ENCODE data around the gene CAPN13. TPM values are rescaled to one million over a fixed set of nuclear protein-coding genes. Genes with fewer than 3 reads are reported as not detected.

CAPN13 gene
- total RNA-seq, 1 experiment from 2014 or later: 5.7 TPM

- H2AK5ac ChIP-seq (ENCODE audit: insufficient read length, low read length): no peak overlapping the region
- H4K20me1 ChIP-seq (ENCODE audit: control insufficient read depth, insufficient read depth, insufficient read length): no peaks in the 10 kb centered on the region
- no peak overlapping the region for H3T11ph ChIP-seq (ENCODE audit: low read length)
- no peak overlapping the region for H2AFZ ChIP-seq (ENCODE audit: low read length)
- peaks cover 2% of the 10 kb centered on the region; the same call in 1 of the 2 replicates for H3K27me3 Mint-ChIP-seq (ENCODE audit: low read depth)
- H3K4me1 ChIP-seq (ENCODE audit: insufficient read depth, low read length): no peaks in the 10 kb centered on the region
- no peak overlapping the region for H2BK5ac ChIP-seq (ENCODE audit: insufficient read length, low read length)
- H4K8ac ChIP-seq (replicated peaks; ENCODE audit: insufficient read length, low read depth, low read length): no peak overlapping the region
- DNase-seq: no peak
- no peak overlapping the region for H3K27ac ChIP-seq (ENCODE audit: insufficient read length, low read depth, low read length)
- H4K91ac ChIP-seq (ENCODE audit: insufficient read length, low read depth, low read length): no peak overlapping the region
- H3K14ac ChIP-seq (ENCODE audit: insufficient read depth, low read length): no peak overlapping the region
- no peak overlapping the region for H3K23ac ChIP-seq (ENCODE audit: insufficient read length, low read depth, low read length)
- H2BK120ac ChIP-seq (ENCODE audit: low read depth, low read length, poor library complexity, severe bottlenecking): no peak overlapping the region
- H3K18ac ChIP-seq (ENCODE audit: insufficient read length, low read depth, low read length): no peak overlapping the region
- TF ChIP-seq CTCF (conservative IDR thresholded peaks at IDR 0.05): no peak
- no peaks in the 10 kb centered on the region for H3K23me2 ChIP-seq (ENCODE audit: insufficient read length, low read depth, low read length, poor library complexity, severe bottlenecking)
- no peaks in the 10 kb centered on the region for H3K27me3 ChIP-seq (ENCODE audit: insufficient read depth, low read length)
- no peaks in the 10 kb centered on the region for H3K79me2 ChIP-seq (ENCODE audit: insufficient read depth, low read length)
- no peak overlapping the region for H3K56ac ChIP-seq (ENCODE audit: insufficient read length, low read depth, low read length)
- no peak overlapping the region for H3K27ac Mint-ChIP-seq
- H2BK12ac ChIP-seq (ENCODE audit: insufficient read length, low read depth, low read length): no peak overlapping the region
- no peak overlapping the region for H2BK15ac ChIP-seq (ENCODE audit: low read depth, low read length)
- no peaks in the 10 kb centered on the region for H3K36me3 Mint-ChIP-seq (ENCODE audit: insufficient read depth in 1 of 3, low read depth in 3 of 3)
- H3K4ac ChIP-seq (ENCODE audit: low read depth, low read length): no peak overlapping the region
- H3K4me2 ChIP-seq (ENCODE audit: insufficient read depth, insufficient read length, low read length): no peak overlapping the region
- no peaks in the 10 kb centered on the region for H3K9me3 ChIP-seq (ENCODE audit: control insufficient read depth, low read depth, low read length)
- peaks cover 3 to 11% of the 10 kb centered on the region in 2 experiments; a peak in 3 of 4 replicates for H3K4me1 Mint-ChIP-seq
- H3K4me3 Mint-ChIP-seq: no peak overlapping the region
- H3K9me3 Mint-ChIP-seq: no peaks in the 10 kb centered on the region; a peak in 1 of 5 replicates
- H3K79me1 ChIP-seq (ENCODE audit: insufficient read depth, low read depth, low read length, poor library complexity, severe bottlenecking): no peaks in the 10 kb centered on the region
- no CpG with 5 or more reads among the region's 11 CpGs for WGBS (ENCODE audit: extremely low coverage, insufficient read length, low lambda C conversion rate)
- no peak overlapping the region for H2BK20ac ChIP-seq (ENCODE audit: low read depth, low read length, poor library complexity, severe bottlenecking)
- no peak overlapping the region for H4K5ac ChIP-seq (ENCODE audit: insufficient read length, low read depth, low read length)
- no peak overlapping the region for H3K9ac ChIP-seq (ENCODE audit: extremely low read depth, insufficient read length, low read length)
Measured at GRCh38 chr2:30770816-30771576, 36.2 kb downstream of the CAPN13 start.
